Esophagus muscularis mucosa (tissue), 3 donors: ENCODE measurements around the gene ARF1.

Experiments
- POLR2A ChIP-seq: fragments of 450-650 bp; IDR thresholded peaks from one replicate; pipeline ENCODE4 v1.6.1; 2017; ENCODE audit warnings: antibody characterized with exemption, moderate library complexity, mild to moderate bottlenecking, low read depth
- TF ChIP-seq, protein P1 (sequence below), 3 experiments: fragments of 200-600 bp in 2 of 3; fragments of 450-650 bp in 1 of 3; sonication (generic) in 2 of 3; IDR thresholded peaks; one replicate each; pipeline ENCODE4 v1.5.1; 2017 to 2019; ENCODE audit warnings: antibody characterized with exemption in 3 of 3, mild to moderate bottlenecking in 2 of 3, moderate library complexity in 1 of 3

- TF ChIP-seq, protein P1, sequence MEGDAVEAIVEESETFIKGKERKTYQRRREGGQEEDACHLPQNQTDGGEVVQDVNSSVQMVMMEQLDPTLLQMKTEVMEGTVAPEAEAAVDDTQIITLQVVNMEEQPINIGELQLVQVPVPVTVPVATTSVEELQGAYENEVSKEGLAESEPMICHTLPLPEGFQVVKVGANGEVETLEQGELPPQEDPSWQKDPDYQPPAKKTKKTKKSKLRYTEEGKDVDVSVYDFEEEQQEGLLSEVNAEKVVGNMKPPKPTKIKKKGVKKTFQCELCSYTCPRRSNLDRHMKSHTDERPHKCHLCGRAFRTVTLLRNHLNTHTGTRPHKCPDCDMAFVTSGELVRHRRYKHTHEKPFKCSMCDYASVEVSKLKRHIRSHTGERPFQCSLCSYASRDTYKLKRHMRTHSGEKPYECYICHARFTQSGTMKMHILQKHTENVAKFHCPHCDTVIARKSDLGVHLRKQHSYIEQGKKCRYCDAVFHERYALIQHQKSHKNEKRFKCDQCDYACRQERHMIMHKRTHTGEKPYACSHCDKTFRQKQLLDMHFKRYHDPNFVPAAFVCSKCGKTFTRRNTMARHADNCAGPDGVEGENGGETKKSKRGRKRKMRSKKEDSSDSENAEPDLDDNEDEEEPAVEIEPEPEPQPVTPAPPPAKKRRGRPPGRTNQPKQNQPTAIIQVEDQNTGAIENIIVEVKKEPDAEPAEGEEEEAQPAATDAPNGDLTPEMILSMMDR (IDR thresholded peaks at IDR 0.05) = no peak
- TF ChIP-seq POLR2A = no peak
Observed at GRCh38 chr1:228036701-228037231, 45.7 kb upstream of the ARF1 start.
